ENCODE data around the gene DIAPH3.

GRCh38 chr13:60016229-60016628, 147.5 kb downstream of the DIAPH3 start:
- no peak for TF ChIP-seq EZH2 (IDR thresholded peaks at IDR 0.05; ENCODE audit: borderline replicate concordance, insufficient read depth, low read depth, low read length, poor library complexity, severe bottlenecking)
- TF ChIP-seq CTCF (IDR thresholded peaks at IDR 0.05): no peak
